ENCODE measurements around the gene OLFML1. TPM values are rescaled to one million over a fixed set of nuclear protein-coding genes. Genes with fewer than 3 reads are reported as not detected.

The OLFML1 gene
- total RNA-seq, 1 donor from 2014 or later, result 10.7 TPM

DNA sequence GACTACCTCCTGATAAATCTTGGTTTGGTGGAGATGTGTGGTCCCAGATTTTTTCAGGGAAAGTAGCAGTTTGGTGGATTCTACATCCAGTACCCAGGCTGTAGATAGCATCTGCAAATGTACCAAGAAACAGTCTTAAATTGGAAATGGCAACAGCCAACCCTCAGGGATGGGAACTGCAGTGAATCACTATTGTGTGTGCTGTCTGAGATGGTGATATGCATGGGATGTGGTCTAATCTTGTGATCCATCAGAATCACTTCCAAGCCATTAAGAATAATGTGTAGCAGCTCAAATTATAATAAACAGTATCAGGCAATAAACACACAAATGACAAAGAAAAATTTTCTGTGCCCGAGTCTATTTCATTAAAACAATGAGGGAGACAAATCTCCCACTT lies 3.4 kb downstream of the OLFML1 start:
- H3K4me1 ChIP-seq, result peaks cover 0 to 2% of the 10 kb centered on the region in 2 donors
- H3K27ac ChIP-seq, result no peak overlapping the region
- DNase-seq (ENCODE audit: low spot score in 2 of 2), result no peak
- no peaks in the 10 kb centered on the region for H3K27me3 ChIP-seq
- intact Hi-C loops (cut with DNase I), result no loop called here
- no peaks in the 10 kb centered on the region for H3K9me3 ChIP-seq
- no peaks in the 10 kb centered on the region for H3K36me3 ChIP-seq
- TF ChIP-seq CTCF (IDR thresholded peaks at IDR 0.05), result no peak
- no peak overlapping the region for H3K4me3 ChIP-seq

DNA sequence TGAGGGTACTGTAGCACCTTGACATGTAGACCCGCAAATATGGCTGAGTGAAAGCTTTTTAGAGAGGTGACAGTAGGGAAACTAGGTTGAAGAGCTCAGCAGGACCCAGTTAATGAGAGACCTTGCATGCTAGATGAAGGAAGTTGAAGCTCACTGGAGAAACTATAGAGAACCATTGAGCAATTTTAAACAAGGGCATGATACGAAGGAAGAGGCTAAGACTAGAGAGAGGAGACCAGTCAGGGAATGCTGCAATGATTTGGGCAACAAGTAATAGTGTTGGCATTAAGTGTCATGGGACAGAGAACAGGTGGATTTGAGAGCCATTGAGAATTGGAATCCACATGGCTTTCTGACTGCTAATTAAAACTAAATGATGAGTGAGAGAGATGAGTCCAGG lies 4.1 kb downstream of the OLFML1 start:
- no peaks in the 10 kb centered on the region for H3K36me3 ChIP-seq
- no peaks in the 10 kb centered on the region for H3K9me3 ChIP-seq
- no peak for DNase-seq (ENCODE audit: low spot score in 2 of 2)
- no peaks in the 10 kb centered on the region for H3K27me3 ChIP-seq
- intact Hi-C loops (cut with DNase I), result no loop called here
- H3K27ac ChIP-seq, result no peak overlapping the region
- TF ChIP-seq CTCF (IDR thresholded peaks at IDR 0.05), result no peak
- no peak overlapping the region for H3K4me3 ChIP-seq
- H3K4me1 ChIP-seq, result peaks cover 0 to 2% of the 10 kb centered on the region in 2 donors

DNA sequence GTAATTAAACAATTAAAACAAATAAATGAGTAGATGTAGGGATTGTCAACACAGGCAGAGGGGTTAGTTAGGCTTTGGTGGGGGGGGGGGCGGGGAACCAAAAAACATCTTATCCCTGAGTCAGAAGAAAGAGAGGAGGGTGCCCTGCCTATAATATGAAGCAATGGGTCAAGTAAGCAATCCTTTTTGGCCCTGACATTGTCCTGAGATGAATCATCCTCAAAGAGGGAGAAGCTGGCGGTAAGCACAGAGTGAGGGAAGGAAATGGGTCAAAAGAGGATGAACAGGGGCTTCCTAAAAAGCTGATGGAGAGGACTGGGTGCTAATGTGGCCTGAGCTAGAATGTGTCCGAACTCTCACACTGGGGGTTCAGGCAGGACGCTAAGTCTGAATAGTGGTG lies 4.7 kb downstream of the OLFML1 start:
- no peaks in the 10 kb centered on the region for H3K9me3 ChIP-seq
- no peaks in the 10 kb centered on the region for H3K36me3 ChIP-seq
- H3K27ac ChIP-seq, result no peak overlapping the region
- H3K4me1 ChIP-seq, result no peaks in the 10 kb centered on the region
- DNase-seq (ENCODE audit: low spot score in 2 of 2), result no peak
- TF ChIP-seq CTCF (IDR thresholded peaks at IDR 0.05), result no peak
- intact Hi-C loops (cut with DNase I), result no loop called here
- H3K4me3 ChIP-seq, result no peak overlapping the region
- no peaks in the 10 kb centered on the region for H3K27me3 ChIP-seq

DNA sequence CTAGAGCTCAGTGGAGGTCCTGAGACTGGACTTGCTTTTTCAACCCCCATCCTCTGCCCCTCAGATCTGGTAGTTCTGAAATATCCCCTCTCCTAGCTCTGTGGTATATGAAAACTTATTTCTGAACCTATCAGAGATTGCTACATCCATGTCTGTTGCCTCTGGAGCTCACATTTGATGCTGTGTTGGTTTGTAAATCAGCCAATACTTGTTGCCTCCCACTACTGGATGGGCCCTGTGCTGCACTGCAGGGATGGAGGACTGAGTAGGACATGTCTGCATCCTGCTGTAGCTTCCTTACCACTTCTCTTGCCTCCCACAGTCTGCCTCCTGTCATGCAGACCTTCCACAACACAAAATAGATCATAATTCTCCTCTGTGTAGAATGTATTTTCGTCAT lies 5.2 kb downstream of the OLFML1 start:
- Histone ChIP-seq H3K27me3 (no peaks in the 10 kb centered on the region), H3K4me1 (no peaks in the 10 kb centered on the region), H3K9me3 (no peaks in the 10 kb centered on the region), H3K27ac (no peak overlapping the region), H3K4me3 (no peak overlapping the region), H3K36me3 (no peaks in the 10 kb centered on the region)
- DNase-seq (ENCODE audit: low spot score in 2 of 2), result no peak
- TF ChIP-seq CTCF (IDR thresholded peaks at IDR 0.05), result no peak
- intact Hi-C loops (cut with DNase I), result no loop called here

DNA sequence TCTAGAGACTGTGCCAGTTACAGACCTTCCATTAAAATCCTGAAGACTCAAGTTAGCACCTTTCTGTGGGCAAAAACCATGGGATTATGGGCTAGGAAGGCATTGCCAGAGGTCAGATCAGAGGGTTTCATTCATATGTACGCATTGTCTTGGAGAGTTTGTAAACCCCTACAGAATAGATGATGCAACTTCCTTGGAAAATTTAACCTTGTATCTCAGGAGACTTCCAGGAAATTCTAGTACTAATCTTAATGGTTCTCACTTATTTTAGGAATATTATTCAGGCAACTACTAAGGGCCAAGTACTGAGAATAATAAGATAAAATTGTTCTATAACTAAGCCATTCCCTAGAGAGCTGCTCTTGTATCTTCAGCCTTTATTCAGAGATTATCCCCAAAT lies 6.9 kb downstream of the OLFML1 start:
- Histone ChIP-seq H3K9me3 (no peaks in the 10 kb centered on the region), H3K36me3 (no peaks in the 10 kb centered on the region), H3K27ac (no peak overlapping the region), H3K4me1 (no peaks in the 10 kb centered on the region), H3K27me3 (no peaks in the 10 kb centered on the region), H3K4me3 (no peak overlapping the region)
- DNase-seq (ENCODE audit: low spot score in 2 of 2), result no peak
- intact Hi-C loops (cut with DNase I), result no loop called here
- no peak for TF ChIP-seq CTCF (IDR thresholded peaks at IDR 0.05)

DNA sequence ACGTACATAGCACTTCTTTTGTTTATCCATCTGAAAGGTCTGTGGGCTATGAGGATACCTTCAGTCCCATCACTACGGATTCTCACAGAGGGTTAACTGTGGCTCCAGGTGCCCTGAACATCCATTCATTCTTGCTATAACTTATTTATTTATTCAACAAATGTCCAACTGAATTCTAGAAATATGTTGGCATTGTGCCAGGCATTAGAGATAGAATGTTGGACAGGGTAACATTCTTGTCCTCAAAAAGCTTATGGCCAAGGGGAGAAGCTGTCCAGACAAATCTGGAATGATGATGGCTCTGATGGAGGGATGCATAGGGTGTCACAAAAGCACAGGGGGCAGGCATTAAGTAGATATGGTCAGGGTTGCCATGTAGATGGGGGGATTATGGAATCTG lies 8.4 kb downstream of the OLFML1 start:
- Histone ChIP-seq H3K4me3 (no peak overlapping the region), H3K9me3 (no peaks in the 10 kb centered on the region), H3K27ac (no peak overlapping the region), H3K4me1 (no peaks in the 10 kb centered on the region), H3K36me3 (no peaks in the 10 kb centered on the region), H3K27me3 (no peaks in the 10 kb centered on the region)
- no peak for DNase-seq (ENCODE audit: low spot score in 2 of 2)
- intact Hi-C loops (cut with DNase I), result no loop called here
- TF ChIP-seq CTCF (IDR thresholded peaks at IDR 0.05), result no peak
